GM19455 (cell line): Measurements from ENCODE around the gene KRTAP19-5.
"Not testable (repeated sequence)": the region's sequence is repeated elsewhere in the genome, so short reads cannot be mapped to it uniquely, and the experiment has no call there.

Source experiments
- ATAC-seq: cut with Tn5 transposase; IDR thresholded peaks from one replicate; pipeline ENCODE4 v1.9.1; 2021; ENCODE audit not compliant: unreplicated experiment

The KRTAP19-5 gene

DNA sequence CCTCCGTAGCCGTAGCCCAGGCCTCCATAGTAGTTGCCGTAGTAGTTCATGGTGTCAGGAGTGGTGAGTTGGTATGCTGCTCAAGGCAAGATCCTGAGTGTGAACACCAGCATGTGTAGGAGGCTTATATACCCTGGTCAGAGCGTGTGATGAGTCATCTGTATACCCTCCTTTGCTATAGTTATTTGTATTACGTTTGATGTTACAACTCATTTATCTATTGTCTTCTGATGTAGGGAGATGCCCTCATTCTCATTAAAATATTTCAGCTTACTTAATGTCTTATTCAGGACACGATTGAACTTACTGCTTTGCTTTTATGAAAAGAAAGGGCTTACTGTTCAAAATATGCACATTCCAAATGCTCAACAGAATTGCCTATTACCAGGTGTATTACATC is at the start of gene KRTAP19-5:
TSS of gene KRTAP19-5 (minus strand) at position 101 of the 400 bp plus-strand sequence. CDS start at position 50, 51 bp downstream.
- ATAC-seq, result no peak

DNA sequence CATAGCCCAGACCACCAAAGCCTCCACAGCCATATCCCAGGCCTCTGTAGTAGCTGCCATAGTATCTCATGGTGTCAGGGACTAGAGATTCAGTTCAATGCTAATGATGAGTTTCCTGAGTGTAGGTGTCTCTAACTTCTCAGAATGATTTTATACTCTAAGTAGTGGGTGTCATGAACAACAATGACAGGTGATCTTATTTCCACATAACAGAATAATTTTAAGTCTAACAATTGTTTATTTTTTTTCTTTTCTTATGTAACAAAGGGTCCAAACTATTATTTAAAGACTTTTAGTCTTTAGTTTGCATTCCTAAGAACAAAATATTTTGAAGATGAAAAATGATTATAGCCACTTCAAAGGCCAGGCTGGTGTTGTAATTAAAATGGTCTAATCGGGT is 39.8 kb upstream of the KRTAP19-5 start, which contains the start of gene KRTAP19-6:
TSS of gene KRTAP19-6 (minus strand) at position 101 of the 400 bp plus-strand sequence. CDS start at position 70, 31 bp downstream.
- no peak for ATAC-seq

DNA sequence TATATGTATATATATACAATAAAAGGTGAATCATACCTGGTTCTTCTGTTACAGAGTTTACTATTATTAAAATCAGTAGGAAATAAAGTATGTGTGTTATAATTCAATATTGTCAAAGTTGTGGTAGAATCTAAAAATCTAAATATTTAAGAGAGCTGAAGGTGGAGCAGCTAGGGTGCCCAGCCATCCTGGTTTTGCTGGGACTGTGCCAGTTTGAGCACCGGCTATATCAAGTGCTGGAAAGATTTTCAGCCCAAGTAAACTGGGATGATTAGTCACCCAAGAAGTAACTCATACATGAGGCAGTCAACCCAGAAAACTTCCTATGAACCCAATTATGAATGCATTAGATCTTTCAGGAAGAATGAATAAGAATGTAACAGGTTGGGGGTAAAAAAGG is 16.9 kb upstream of the KRTAP19-5 start:
- no peak for ATAC-seq

DNA sequence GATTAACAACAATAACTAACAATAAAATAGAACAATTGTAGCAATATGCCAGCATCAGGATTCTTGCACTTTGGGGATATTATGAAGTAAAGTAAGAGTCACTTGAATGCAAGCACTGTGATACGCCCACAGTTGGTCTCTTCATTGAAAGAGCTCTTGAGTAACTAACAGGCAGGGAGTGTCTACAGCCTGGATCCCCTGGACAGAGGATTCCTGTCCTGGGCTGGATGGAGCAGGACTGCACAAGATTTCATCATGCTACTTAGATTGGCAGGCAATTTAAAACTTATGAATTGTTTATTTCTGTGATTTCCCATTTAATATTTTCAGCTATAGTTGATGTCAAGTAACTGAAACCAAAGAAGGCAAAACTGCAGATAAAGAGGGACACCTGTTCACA is 13.7 kb upstream of the KRTAP19-5 start:
- no peak for ATAC-seq

DNA sequence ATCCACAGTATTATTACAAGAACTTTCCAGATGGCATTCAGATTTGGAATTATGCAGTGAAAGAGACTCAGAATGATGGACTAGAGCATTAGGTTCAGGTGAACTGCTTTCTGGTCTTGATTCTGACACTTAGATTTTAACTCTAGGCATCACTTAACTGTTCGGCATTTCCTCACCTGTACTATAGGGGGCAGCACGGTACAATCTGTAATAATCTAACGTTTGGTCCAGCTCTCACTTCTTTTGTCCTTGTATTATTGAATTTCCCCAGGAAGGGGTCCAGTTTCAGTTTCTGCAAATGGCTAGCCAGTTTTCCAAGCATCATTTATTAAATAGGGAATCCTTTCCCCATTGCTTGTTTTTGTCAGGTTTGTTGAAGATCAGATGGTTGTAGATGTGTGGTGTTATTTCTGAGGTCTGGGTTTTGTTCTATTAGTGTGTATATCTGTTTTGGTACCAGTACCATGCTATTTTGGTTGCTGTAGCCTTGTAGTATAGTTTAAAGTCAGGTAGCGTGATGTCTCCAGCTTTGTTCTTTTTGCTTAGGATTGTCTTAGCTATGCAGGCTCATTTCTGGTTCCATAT is 3.8 kb upstream of the KRTAP19-5 start:
- ATAC-seq, result not testable (repeated sequence)

DNA sequence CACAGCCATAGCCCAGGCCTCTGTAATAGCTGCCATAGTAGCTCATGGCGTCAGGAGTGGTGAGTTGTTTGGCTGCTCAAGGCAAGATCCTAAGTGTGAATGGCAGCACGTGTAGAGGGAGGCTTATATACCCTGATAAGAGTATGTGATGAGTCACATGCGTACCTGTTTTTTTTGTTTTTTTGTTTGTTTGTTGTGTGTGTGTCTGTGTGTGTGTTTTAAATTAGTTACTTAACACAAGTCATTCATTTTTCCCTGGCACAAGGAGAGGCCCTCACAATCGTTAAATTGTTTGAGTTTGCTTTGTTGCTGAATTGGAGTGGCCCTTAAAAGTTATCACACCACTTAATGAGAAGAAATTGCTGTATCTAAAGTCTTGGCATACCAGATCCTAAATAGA is 4.9 kb downstream of the KRTAP19-5 start, which contains the start of gene KRTAP19-4:
TSS of gene KRTAP19-4 (minus strand) at position 101 of the 400 bp plus-strand sequence. CDS start at position 46, 55 bp downstream.
- no peak for ATAC-seq

DNA sequence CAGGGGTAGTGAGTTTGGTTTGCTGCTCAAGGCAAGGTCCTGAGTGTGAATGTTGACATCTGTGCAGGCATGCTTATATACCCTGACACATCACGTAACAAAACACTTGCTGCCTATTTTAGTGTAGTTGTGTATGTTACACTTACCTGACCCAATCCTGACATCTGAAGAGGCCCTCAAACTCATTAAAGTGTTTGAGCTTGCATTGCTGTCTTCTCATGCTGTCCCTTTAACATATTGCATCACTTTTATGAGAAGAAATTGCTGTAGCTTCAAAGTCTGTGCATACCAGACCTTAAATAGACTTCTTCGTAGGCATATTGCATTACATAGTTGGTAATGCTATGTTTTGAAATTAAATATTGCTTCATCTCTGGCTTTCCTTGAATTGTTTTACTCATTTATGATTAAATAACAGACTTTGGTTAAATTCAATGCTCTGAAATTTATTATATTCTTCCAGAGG is 9.9 kb downstream of the KRTAP19-5 start, which contains the start of gene KRTAP19-3:
TSS of gene KRTAP19-3 (minus strand) at position 51 of the 466 bp plus-strand sequence. CDS start 56 bp downstream, outside the sequence.
- ATAC-seq, result no peak

DNA sequence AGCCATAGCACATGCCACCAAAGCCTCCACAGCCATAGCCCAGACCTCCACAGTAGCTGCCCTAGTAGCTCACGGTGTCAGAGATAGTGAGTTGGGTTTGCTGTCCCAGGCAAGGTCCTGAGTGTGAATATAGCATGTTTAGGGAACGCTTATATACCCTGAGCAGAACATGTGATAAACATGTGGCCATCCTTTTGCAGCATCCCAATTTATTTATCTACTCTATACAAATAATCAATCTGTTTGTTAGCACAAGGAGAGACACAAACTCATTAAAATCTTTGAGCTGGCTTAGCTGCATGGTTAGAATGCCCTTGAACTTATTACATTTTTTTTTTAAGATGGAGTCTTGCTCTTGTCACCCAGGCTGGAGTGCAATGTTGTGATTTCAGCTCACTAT is 14.6 kb downstream of the KRTAP19-5 start, which contains the start of gene KRTAP19-2:
TSS of gene KRTAP19-2 (minus strand) at position 101 of the 400 bp plus-strand sequence. CDS start at position 13, 88 bp downstream.
- no peak for ATAC-seq

DNA sequence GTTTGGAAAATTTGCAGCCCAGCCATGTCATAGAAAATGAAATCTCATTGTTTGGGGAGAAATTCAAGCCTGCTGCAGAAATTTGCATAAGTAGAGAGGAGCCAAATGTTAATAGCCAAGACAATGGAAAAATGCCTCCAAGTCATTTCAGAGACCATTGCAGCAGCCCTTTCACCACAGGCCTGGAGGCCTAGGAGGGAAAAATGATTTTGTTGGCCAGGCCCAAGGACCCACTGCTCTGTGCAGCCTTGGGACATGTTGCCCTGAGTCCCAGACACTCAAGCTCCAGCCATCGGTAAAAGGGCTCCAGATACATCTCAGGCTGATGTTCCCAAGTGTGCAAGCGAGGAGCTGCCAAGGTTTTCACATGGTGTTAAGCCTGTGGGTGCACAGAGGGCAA is 15.8 kb downstream of the KRTAP19-5 start:
- no peak for ATAC-seq

DNA sequence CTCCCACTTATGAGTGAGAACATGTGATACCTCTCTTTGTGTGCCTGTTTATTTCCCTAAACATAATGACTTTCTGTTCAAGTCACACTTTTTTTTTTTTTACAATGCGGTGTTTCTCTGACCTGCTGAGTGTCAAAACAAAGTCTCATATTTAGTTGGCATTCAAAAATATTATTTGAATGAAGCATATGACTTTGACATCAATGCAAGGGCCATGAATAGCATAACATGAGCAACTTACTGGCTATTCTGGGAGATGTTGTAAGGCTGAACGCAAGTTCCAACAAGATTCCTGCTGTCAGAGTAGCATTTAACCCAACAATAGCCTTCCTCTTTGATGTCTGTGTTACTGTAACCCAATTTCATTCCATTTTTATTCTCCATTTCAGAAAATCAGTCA is 19.8 kb downstream of the KRTAP19-5 start:
- no peak for ATAC-seq

DNA sequence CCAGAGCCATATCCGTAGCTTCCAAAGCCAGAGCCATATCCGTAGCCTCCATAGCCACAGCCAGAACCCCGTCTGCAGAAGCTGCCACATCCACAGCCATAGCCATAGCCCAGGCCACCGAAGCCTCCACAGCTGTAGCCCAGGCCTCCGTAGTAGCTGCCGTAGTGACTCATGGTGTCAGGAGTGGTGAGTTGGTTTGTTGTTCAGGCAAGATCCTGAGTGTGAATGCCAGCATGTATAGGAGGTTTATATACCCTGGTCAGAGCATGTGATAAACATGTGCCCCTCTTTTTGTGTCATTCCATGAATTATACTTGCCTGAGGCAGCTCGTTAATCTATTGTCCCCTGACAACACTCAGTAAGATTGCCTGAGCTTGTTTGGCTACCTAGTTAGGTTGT is 21.8 kb downstream of the KRTAP19-5 start, which contains the start of gene KRTAP19-1:
TSS of gene KRTAP19-1 (minus strand) at position 223 of the 400 bp plus-strand sequence. CDS start at position 173, 50 bp downstream.
- no peak for ATAC-seq

DNA sequence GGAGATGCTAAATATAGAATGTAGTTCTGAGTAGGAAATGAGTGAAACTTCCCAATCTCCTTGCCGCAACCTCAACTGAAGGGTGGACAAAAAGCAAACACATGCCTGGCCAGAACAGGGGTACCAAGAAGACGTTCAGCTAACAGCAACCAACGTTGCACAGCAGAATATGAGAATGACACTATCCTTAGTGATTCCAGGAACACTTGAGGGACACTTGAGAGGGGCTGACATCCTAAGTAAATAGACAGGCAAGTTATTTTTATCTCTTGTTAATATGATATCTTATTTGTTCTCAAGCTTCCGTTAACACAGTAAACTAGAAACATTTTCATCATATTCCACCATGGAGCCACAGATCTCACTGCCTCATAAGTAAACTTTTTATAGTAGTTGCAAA is 22.7 kb downstream of the KRTAP19-5 start:
- no peak for ATAC-seq

DNA sequence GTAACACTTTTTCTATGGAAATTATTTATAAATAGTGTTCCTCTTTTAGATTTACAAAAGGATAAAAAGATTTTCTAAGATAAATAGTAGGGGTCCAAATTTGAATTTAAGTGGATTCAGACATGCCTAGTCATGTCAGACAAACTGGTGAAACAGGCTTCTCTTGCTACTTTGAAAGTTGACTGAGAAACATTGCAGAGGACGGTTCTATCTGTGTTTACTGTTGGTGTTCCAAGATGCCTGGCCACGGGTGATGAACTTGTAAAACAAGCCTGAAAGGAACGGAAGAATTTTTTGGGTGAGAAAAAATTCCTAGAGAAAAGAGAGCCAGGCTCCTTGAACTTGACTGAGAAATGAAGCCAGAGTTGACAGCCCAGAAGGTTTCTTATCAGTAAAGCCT is 23.9 kb downstream of the KRTAP19-5 start:
- no peak for ATAC-seq

DNA sequence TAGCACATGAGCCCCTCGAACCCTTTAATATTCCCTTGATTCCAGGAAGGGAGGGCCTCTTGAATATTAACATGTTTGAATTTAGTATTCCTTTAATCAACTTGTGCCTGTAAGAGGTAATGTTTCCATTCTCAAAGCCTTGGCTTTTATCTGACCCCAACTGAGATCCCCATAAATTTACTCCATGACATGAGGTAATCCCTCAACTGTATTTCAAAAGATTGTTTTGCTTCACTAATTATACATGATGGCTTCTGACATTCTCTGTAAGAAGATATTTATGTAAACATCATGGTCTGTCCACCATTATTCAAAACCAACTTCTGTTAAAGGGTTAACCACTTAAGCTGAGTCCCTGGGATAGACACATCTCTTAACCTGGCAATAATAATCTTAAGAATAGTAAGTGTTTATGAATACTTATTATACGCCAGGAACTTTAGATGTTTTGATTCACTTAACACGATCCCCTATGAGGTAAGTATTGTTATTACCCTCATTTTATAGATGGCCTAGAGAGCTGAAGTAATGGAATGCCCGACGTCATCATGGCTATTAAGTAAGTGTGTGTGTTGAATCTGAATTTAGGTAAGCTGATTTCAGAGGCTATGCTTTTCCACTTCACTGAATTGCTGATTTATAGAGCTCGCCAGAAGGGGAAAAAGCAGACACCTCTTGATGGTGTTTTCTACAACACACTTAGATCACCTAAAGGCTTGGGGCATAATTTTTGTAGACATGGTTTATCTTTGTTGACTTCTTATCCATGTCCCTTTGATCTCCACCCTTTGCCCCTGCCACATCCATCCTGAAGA is 32.8 kb downstream of the KRTAP19-5 start:
- no peak for ATAC-seq

DNA sequence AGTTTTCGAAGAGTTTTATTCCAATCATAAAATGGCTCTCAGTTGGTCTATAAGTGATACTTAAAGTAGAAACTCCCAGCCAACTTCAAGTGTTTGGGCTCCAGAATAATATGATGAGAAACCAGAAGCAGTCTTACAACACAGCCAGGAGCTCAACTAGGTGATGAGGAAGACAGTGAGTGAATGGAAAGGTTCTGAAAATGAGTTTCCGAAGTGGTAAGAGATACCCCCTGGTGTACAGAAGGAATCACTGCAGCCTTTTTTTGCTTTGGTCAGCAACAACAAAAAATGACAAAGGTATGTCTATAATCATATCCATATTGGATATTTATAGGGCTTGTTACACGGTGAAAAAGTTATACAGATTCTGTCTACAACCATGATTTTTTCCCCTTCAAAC is 38.2 kb downstream of the KRTAP19-5 start:
- no peak for ATAC-seq
